ENCODE results near the gene OR2M7.
"Not testable (repeated sequence)": the region's sequence is repeated elsewhere in the genome, so short reads cannot be mapped to it uniquely, and the experiment has no call there.

Gene OR2M7

GRCh38 chr1:248348475-248348874 lies 24.1 kb upstream of the OR2M7 start, which contains the start of gene OR14C36:
OR14C36 (plus strand) TSS chr1:248348775; CDS start chr1:248348775, 0 bp downstream.
- DNase-seq (ENCODE audit: low read depth) = no peak
- no peak within 1 kb of the TSS for H3K4me3 ChIP-seq (ENCODE audit: low read depth, low read length)
- no peak for TF ChIP-seq CTCF (IDR thresholded peaks at IDR 0.05; ENCODE audit: low read depth, low read length, missing control alignments)

GRCh38 chr1:248343451-248343850 lies 19.1 kb upstream of the OR2M7 start:
- no peak overlapping the region for H3K4me3 ChIP-seq (ENCODE audit: low read depth, low read length)
- no peak for TF ChIP-seq CTCF (IDR thresholded peaks at IDR 0.05; ENCODE audit: low read depth, low read length, missing control alignments)
- no peak for DNase-seq (ENCODE audit: low read depth)

- DNase-seq (ENCODE audit: low read depth) = no peak
- no peak for TF ChIP-seq CTCF (IDR thresholded peaks at IDR 0.05; ENCODE audit: low read depth, low read length, missing control alignments)
- no peak overlapping the region for H3K4me3 ChIP-seq (ENCODE audit: low read depth, low read length)
These were observed 7.6 kb downstream of the OR2M7 start for GRCh38 chr1:248316796-248317195.

- not testable (repeated sequence) for DNase-seq (ENCODE audit: low read depth); H3K4me3 ChIP-seq (ENCODE audit: low read depth, low read length)
These were observed 17.6 kb downstream of the OR2M7 start for GRCh38 chr1:248306740-248307139.

GRCh38 chr1:248306103-248306502 lies 18.3 kb downstream of the OR2M7 start:
- no peak overlapping the region for H3K4me3 ChIP-seq (ENCODE audit: low read depth, low read length)
- DNase-seq (ENCODE audit: low read depth) = no peak
- TF ChIP-seq CTCF (IDR thresholded peaks at IDR 0.05; ENCODE audit: low read depth, low read length, missing control alignments) = no peak

GRCh38 chr1:248305672-248306071 lies 18.7 kb downstream of the OR2M7 start:
- DNase-seq (ENCODE audit: low read depth); H3K4me3 ChIP-seq (ENCODE audit: low read depth, low read length): not testable (repeated sequence)

- no peak for TF ChIP-seq CTCF (IDR thresholded peaks at IDR 0.05; ENCODE audit: low read depth, low read length, missing control alignments)
- DNase-seq (ENCODE audit: low read depth) = no peak
- H3K4me3 ChIP-seq (ENCODE audit: low read depth, low read length) = no peak within 1 kb of the TSS
These were observed 21.0 kb downstream of the OR2M7 start, which contains the start of gene OR2T12 for GRCh38 chr1:248303324-248303723. OR2T12 (minus strand) TSS chr1:248303424; CDS start chr1:248295578, 7,846 bp downstream.

GRCh38 chr1:248288391-248288790 lies 36.0 kb downstream of the OR2M7 start:
- H3K4me3 ChIP-seq (ENCODE audit: low read depth, low read length) = no peak overlapping the region
- no peak for TF ChIP-seq CTCF (IDR thresholded peaks at IDR 0.05; ENCODE audit: low read depth, low read length, missing control alignments)
- DNase-seq (ENCODE audit: low read depth) = no peak

Data from GM12864 (cell line).